Measurements from ENCODE around the gene F8. TPM values are rescaled to one million over a fixed set of nuclear protein-coding genes. Genes with fewer than 3 reads are reported as not detected.
A peak's percentile ranks its signal among the peaks of the same experiment; 100 is the strongest.

Gene F8
- total RNA-seq, 1 experiment from 2014 or later = 15.2 TPM

DNA sequence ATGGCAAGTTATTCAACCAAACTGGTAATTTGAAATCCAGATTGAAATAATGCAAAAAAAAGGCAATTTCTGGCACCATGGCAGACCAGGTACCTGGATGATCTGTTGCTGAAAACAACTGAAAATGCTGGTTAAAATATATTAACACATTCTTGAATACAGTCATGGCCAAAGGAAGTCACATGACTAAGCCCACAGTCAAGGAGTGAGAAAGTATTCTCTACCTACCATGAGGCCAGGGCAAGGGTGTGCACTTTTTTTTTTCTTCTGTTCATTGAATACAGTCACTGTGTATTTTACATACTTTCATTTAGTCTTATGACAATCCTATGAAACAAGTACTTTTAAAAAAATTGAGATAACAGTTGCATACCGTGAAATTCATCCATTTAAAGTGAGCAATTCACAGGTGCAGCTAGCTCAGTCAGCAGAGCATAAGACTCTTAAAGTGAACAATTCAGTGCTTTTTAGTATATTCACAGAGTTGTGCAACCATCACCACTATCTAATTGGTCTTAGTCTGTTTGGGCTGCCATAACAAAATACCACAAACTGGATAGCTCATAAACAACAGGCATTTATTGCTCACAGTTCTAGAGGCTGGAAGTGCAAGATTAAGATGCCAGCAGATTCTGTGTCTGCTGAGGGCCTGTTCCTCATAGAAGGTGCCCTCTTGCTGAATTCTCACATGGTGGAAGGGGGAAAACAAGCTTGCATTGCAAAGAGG is 212.4 kb downstream of the F8 start:
- Histone ChIP-seq H4K20me1 (ENCODE audit: insufficient read depth) (no peaks in the 10 kb centered on the region), H3K27me3 (ENCODE audit: insufficient read depth, low read depth) (peaks cover 3% of the 10 kb centered on the region; the same call in 1 of the 2 replicates), H3K36me3 (ENCODE audit: low read depth) (no peaks in the 10 kb centered on the region), H3K4me2 (no peak overlapping the region), H3K27ac (no peak overlapping the region), H3K4me3 (no peak overlapping the region), H3K4me1 (replicated peaks; ENCODE audit: insufficient read depth) (no peaks in the 10 kb centered on the region), H3K79me2 (ENCODE audit: low read depth) (no peaks in the 10 kb centered on the region), H3F3A (ENCODE audit: insufficient read depth, low read depth) (peaks cover 4% of the 10 kb centered on the region; the same call in 1 of the 2 replicates), H2AFZ (no peak overlapping the region), H3K9me3 (ENCODE audit: insufficient read depth, low read depth) (no peaks in the 10 kb centered on the region), H3K9me2 (ENCODE audit: insufficient read depth) (no peaks in the 10 kb centered on the region)
- CTCF ChIA-PET = no interaction called here
- DNase-seq = no peak
- no TSS peak for BruUV-seq (replicated peaks)
- POLR2A ChIA-PET (ENCODE audit: unreplicated experiment) = no interaction called here
- TF ChIP-seq, protein P1, sequence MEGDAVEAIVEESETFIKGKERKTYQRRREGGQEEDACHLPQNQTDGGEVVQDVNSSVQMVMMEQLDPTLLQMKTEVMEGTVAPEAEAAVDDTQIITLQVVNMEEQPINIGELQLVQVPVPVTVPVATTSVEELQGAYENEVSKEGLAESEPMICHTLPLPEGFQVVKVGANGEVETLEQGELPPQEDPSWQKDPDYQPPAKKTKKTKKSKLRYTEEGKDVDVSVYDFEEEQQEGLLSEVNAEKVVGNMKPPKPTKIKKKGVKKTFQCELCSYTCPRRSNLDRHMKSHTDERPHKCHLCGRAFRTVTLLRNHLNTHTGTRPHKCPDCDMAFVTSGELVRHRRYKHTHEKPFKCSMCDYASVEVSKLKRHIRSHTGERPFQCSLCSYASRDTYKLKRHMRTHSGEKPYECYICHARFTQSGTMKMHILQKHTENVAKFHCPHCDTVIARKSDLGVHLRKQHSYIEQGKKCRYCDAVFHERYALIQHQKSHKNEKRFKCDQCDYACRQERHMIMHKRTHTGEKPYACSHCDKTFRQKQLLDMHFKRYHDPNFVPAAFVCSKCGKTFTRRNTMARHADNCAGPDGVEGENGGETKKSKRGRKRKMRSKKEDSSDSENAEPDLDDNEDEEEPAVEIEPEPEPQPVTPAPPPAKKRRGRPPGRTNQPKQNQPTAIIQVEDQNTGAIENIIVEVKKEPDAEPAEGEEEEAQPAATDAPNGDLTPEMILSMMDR (conservative IDR thresholded peaks at IDR 0.05) = no peak
- TF ChIP-seq EZH2 (IDR thresholded peaks at IDR 0.05; ENCODE audit: low read depth) = no peak
- intact Hi-C loops (cut with micrococcal nuclease; ENCODE audit: unreplicated experiment) = no loop called here

DNA sequence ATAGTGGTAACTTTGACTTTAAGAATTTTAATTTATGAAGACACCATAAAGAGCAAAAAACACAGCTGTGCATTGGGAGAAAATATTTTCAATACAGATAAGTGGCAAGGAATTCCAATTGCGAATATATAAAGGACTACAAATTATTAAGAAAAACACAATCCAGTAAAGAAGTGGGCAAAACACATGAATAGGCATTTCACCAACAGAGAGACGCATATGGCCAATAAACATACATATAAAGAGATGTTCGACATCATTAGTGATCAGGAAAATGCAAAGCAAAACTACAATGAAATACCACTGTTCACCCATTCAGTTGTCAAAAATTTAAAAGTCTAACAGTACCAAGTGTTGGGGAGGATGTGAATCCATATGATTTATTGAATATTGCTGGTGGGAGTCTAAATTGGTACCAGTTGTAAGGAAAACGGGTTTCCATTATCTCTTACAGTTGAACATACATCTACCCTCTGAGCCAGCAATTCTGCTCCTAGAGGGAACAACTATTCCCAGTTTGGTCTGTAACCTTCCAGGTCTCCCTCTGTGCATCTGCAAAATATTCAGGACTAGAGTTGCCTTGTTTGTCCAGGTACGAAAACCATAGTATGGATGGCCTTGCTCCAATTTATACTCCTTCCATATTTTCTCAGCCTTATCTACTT is 215.6 kb downstream of the F8 start:
- TF ChIP-seq, protein P1 (conservative IDR thresholded peaks at IDR 0.05) = no peak
- TF ChIP-seq EZH2 (IDR thresholded peaks at IDR 0.05; ENCODE audit: low read depth) = no peak
- CTCF ChIA-PET = no interaction called here
- intact Hi-C loops (cut with micrococcal nuclease; ENCODE audit: unreplicated experiment) = no loop called here

DNA sequence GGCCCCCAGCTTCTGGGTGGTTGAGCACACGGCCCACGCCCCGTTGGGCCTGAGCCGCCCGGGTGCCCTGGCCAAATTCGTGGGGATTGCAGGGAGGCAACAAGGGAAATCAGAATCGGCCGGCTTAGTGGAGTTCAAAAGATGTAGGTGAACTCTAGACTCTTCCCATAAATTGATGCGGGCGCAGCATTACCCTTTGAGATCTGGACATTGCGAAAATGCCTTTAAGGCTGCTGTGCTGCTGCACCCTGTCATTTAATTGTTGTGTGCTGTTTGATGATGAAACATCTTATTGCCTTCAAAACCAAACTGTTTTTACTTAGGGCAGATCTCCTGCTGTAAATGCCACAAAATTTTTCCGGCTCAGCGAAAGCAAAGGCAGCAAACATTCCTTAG is 216.8 kb downstream of the F8 start:
- Histone ChIP-seq H3K79me2 (ENCODE audit: low read depth) (no peaks in the 10 kb centered on the region), H3K4me1 (replicated peaks; ENCODE audit: insufficient read depth) (no peaks in the 10 kb centered on the region), H3K36me3 (ENCODE audit: low read depth) (no peaks in the 10 kb centered on the region), H3K9me2 (ENCODE audit: insufficient read depth) (no peaks in the 10 kb centered on the region), H2AFZ (peak overlapping the region; percentile 77), H3K4me2 (peak overlapping the region; percentile 82), H3K27ac (no peak overlapping the region), H4K20me1 (ENCODE audit: insufficient read depth) (no peaks in the 10 kb centered on the region), H3K9me3 (ENCODE audit: insufficient read depth, low read depth) (no peaks in the 10 kb centered on the region), H3F3A (ENCODE audit: insufficient read depth, low read depth) (peaks cover 6% of the 10 kb centered on the region; the same call in 1 of the 2 replicates), H3K4me3 (peak overlapping the region; percentile 54), H3K27me3 (ENCODE audit: insufficient read depth, low read depth) (peaks cover 3% of the 10 kb centered on the region; the same call in 1 of the 2 replicates)
- no TSS peak for BruUV-seq (replicated peaks)
- ChIA-PET CTCF (no interaction called here), POLR2A (ENCODE audit: unreplicated experiment) (interaction anchor here (0.7 kb wide), 2 partner anchors 42 to 738 kb away, joined by 3 to 6 read pairs; no protein-coding TSS in a partner anchor)
- intact Hi-C loops (cut with micrococcal nuclease; ENCODE audit: unreplicated experiment) = loop anchor here (2.0 kb wide), 1 partner anchor 43 kb away; the partner anchor contains the start of gene DKC1
- TF ChIP-seq, protein P1 (conservative IDR thresholded peaks at IDR 0.05) = no peak
- no peak for TF ChIP-seq EZH2 (IDR thresholded peaks at IDR 0.05; ENCODE audit: low read depth)
- no peak for DNase-seq

More for the DNA sequence above, 215.6 kb downstream of the F8 start:
- Histone ChIP-seq H4K20me1 (ENCODE audit: insufficient read depth) (no peaks in the 10 kb centered on the region), H3K9me3 (ENCODE audit: insufficient read depth, low read depth) (no peaks in the 10 kb centered on the region), H3F3A (ENCODE audit: insufficient read depth, low read depth) (peaks cover 6% of the 10 kb centered on the region; the same call in 1 of the 2 replicates), H3K4me3 (no peak overlapping the region), H2AFZ (no peak overlapping the region), H3K79me2 (ENCODE audit: low read depth) (no peaks in the 10 kb centered on the region), H3K27me3 (ENCODE audit: insufficient read depth, low read depth) (peaks cover 3% of the 10 kb centered on the region; the same call in 1 of the 2 replicates), H3K4me2 (no peak overlapping the region), H3K36me3 (ENCODE audit: low read depth) (no peaks in the 10 kb centered on the region), H3K27ac (no peak overlapping the region), H3K9me2 (ENCODE audit: insufficient read depth) (no peaks in the 10 kb centered on the region), H3K4me1 (replicated peaks; ENCODE audit: insufficient read depth) (no peaks in the 10 kb centered on the region)
- POLR2A ChIA-PET (ENCODE audit: unreplicated experiment) = no interaction called here
- DNase-seq = no peak
- BruUV-seq (replicated peaks) = no TSS peak
